DOHH2 (cell line): ENCODE results near the gene ACAN.

ENCODE experiments used
- CTCF ChIP-seq: fragments of 200-600 bp; sonication (generic); IDR thresholded peaks from one replicate; pipeline ENCODE4 v1.5.1; 2014; ENCODE audit warnings: antibody characterized with exemption, mild to moderate bottlenecking, low read depth, low read length; ENCODE audit not compliant: poor library complexity, severe bottlenecking
- EZH2phosphoT487 ChIP-seq: fragments of 200-600 bp; sonication (generic); IDR thresholded peaks from 2 replicates; pipeline ENCODE4 v1.6.1; 2017; ENCODE audit warnings: borderline replicate concordance, mild to moderate bottlenecking, antibody characterized with exemption, low read length, moderate library complexity, mixed read lengths

- TF ChIP-seq CTCF (no peak), EZH2phosphoT487 (no peak)
Observed at GRCh38 chr15:88906130-88906529, 102.9 kb downstream of the ACAN start.
